GM19372 (cell line): Measurements from ENCODE around the gene ZNF688.

Source experiments
- ATAC-seq: cut with Tn5 transposase; IDR thresholded peaks from one replicate; pipeline ENCODE4 v1.9.1; 2021; ENCODE audit warnings: mild to moderate bottlenecking, low read depth, moderate library complexity; ENCODE audit not compliant: unreplicated experiment

The ZNF688 gene

DNA sequence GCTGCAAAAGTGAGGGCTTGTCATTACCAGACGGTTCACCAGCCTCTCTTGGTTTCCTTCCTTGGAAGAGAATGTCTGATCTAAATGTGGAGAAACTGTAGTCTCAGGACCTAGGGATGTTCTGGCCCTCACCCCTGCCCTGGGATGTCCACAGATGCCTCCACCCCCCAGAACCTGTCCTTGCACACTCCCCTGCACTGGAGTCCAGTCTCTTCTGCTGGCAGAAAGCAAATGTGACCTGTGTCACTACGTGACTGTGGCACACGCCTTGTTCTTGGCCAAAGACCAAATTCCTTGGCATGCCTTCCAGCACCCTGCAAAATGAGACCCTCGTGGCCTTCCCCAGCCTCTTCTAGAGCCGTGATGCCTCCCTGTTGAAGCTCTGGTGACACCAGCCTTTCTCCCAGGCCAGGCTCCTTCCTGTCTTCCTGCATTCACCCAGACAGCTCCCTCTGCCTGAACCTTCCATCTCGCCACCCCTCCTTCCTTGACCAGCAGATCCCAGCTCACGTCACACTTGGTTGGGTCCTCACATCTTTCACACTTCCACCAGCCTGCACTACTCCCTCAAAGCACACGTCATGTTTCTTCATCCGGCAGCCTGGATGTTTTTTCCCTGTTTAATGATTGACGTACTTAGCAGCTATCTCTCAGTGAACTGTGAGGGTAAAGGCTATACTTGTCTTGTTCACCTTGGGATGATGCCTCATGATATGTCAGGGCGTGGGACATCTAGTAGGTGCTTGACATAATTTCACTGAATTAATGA is 49.5 kb downstream of the ZNF688 start:
- ATAC-seq: no peak

GRCh38 chr16:30521476-30521872 is 50.0 kb downstream of the ZNF688 start:
- no peak for ATAC-seq
